ENCODE measurements around the gene CCDC63. TPM values are rescaled to one million over a fixed set of nuclear protein-coding genes. Genes with fewer than 3 reads are reported as not detected.

Gene CCDC63
- total and polyA plus RNA-seq, 4 donors = not detected

DNA sequence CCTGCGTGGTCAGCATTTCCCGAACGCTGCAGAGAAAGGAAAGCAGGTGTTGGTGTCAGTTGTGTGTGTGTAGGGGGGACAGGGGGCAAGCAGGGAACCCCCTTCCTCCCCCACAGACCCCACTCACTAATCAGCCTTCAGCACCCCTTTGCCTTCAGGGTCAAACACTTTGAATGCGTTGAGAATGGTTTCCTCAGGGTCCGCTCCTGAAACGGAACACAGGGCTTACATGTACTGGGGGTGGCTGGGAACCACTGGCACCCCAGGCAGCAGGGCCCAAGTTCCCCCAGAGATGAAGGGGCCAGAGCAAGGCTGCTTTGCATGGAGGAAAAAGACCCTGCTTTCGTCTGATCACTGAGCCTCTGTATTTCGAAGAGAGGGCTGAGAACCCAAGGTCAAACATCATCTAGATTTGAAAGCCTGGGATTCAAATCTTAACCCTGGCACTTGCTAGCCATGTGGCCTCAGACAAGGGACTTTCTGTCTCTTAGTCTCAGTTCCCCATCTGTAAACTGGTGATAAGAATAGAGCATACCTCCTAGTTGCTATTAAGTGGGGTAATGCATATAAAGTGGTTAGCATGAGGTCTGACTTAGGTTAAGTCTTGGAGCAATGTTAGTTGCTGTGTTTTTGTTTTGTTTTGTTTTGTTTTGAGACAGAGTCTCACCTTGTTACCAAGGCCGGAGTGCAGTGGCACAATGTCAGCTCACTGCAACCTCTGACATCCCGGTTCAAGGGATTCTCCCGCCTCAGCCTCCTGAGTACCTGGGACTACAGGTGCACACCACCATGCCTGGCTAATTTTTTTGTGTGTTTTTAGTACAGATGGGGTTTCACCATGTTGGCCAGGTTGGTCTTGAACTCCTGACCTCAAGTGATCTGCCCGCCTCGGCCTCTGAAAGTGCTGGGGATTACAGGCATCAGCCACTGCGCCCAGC, 66.6 kb downstream of the CCDC63 start:
- WGBS, 2 donors = 83 to 91% methylated on average over 13 to 14 of the region's 14 CpGs
- no peak overlapping the region for H3K4me3 ChIP-seq
- peaks cover 0 to 3% (median 0%) of the 10 kb centered on the region in 4 donors for H3K36me3 ChIP-seq (ENCODE audit: control insufficient read depth in 4 of 4, insufficient read depth in 4 of 4, low read length in 4 of 4)
- H3K27ac ChIP-seq (ENCODE audit: low read depth in 1 of 2, low read length in 1 of 2) = peak overlapping the region in 1 of 2 donors; percentile 14
- H3K4me1 ChIP-seq (ENCODE audit: control insufficient read depth in 5 of 5, insufficient read depth in 5 of 5, low read length in 5 of 5) = no peaks in the 10 kb centered on the region
- ATAC-seq (ENCODE audit: insufficient read depth, low FRiP score) (no peak), DNase-seq (no peak)
- no peaks in the 10 kb centered on the region for H3K27me3 ChIP-seq (ENCODE audit: control insufficient read depth in 3 of 3, insufficient read depth in 3 of 3, low read length in 2 of 3)
- H3K9me3 ChIP-seq (ENCODE audit: control insufficient read depth in 4 of 4, insufficient read depth in 3 of 4, low read length in 3 of 4) = peaks cover 0 to 2% (median 0%) of the 10 kb centered on the region in 4 donors
- no peak for TF ChIP-seq CTCF (IDR thresholded peaks at IDR 0.05; ENCODE audit: control extremely low read depth, extremely low read depth)
- H3K9ac ChIP-seq (ENCODE audit: insufficient read depth in 1 of 2, low read length in 2 of 2) = no peak overlapping the region

DNA sequence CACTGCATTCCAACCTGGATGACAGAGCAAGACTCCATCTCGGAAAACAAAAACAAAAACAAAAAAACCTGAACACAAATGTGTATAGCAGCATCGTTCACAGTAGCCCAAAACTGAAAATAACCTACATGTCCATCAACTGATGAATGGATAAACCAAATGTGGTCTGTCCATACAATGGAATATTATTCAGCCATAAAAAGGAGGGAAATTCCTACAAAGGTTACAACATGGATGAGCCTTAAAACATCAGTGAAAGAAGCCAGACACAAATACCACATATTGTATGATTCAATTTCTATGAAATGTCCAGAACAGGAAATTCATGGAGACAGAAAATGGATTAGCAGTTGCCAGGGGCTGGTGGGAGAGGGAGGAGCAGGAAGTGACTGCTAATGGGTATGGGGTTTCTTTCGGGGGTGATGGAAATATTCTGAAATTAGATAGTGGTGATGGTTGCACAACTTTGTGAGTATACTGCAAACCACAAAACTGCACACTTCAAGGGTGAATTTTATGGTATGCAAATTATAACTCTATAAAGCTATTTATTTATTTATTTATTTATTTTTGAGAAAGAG, 69.6 kb downstream of the CCDC63 start:
- no peaks in the 10 kb centered on the region for H3K9me3 ChIP-seq (ENCODE audit: control insufficient read depth in 4 of 4, insufficient read depth in 3 of 4, low read length in 3 of 4)
- H3K9ac ChIP-seq (ENCODE audit: insufficient read depth in 1 of 2, low read length in 2 of 2) = no peak overlapping the region
- H3K4me1 ChIP-seq (ENCODE audit: control insufficient read depth in 5 of 5, insufficient read depth in 5 of 5, low read length in 5 of 5) = no peaks in the 10 kb centered on the region
- no peak overlapping the region for H3K4me3 ChIP-seq
- peaks cover 0 to 9% (median 0%) of the 10 kb centered on the region in 3 donors for H3K27me3 ChIP-seq (ENCODE audit: control insufficient read depth in 3 of 3, insufficient read depth in 3 of 3, low read length in 2 of 3)
- peaks cover 0 to 3% (median 0%) of the 10 kb centered on the region in 4 donors for H3K36me3 ChIP-seq (ENCODE audit: control insufficient read depth in 4 of 4, insufficient read depth in 4 of 4, low read length in 4 of 4)
- no peak for ATAC-seq (ENCODE audit: insufficient read depth, low FRiP score)
- 69 to 74% methylated on average over 3 of the region's 3 CpGs for WGBS, 2 donors
- no peak for DNase-seq
- peak overlapping the region in 1 of 2 donors; percentile 23 for H3K27ac ChIP-seq (ENCODE audit: low read depth in 1 of 2, low read length in 1 of 2)
- no peak for TF ChIP-seq CTCF (IDR thresholded peaks at IDR 0.05; ENCODE audit: control extremely low read depth, extremely low read depth)

DNA sequence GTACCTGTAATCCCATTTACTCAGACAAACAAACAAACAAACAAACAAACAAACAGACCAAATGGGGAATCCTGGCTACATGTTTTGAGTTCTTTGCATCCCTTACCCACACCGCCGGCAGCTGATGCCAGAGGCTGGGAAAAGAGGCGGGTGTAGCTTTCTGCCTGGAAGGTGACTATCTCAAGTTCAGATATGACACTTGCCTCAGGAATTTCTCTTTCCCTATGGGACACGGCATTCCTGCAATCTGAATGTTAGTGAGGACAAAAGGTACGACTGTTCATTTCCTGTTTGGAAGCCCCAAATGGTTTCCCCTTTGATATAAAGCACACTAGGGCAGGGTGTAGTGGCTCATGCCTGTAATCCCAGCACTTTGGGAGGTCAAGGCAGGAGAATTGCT, 70.7 kb downstream of the CCDC63 start:
- H3K27ac ChIP-seq (ENCODE audit: low read depth in 1 of 2, low read length in 1 of 2) = peak overlapping the region in 1 of 2 donors; percentile 83
- peaks cover 0 to 9% (median 0%) of the 10 kb centered on the region in 3 donors for H3K27me3 ChIP-seq (ENCODE audit: control insufficient read depth in 3 of 3, insufficient read depth in 3 of 3, low read length in 2 of 3)
- TF ChIP-seq CTCF (IDR thresholded peaks at IDR 0.05; ENCODE audit: control extremely low read depth, extremely low read depth) = no peak
- WGBS, 2 donors = 59 to 60% methylated on average over 5 of the region's 5 CpGs
- H3K9ac ChIP-seq (ENCODE audit: insufficient read depth in 1 of 2, low read length in 2 of 2) = no peak overlapping the region
- H3K4me1 ChIP-seq (ENCODE audit: control insufficient read depth in 5 of 5, insufficient read depth in 5 of 5, low read length in 5 of 5) = no peaks in the 10 kb centered on the region
- H3K9me3 ChIP-seq (ENCODE audit: control insufficient read depth in 4 of 4, insufficient read depth in 3 of 4, low read length in 3 of 4) = no peaks in the 10 kb centered on the region
- H3K4me3 ChIP-seq = no peak overlapping the region
- DNase-seq (no peak), ATAC-seq (ENCODE audit: insufficient read depth, low FRiP score) (no peak)
- H3K36me3 ChIP-seq (ENCODE audit: control insufficient read depth in 4 of 4, insufficient read depth in 4 of 4, low read length in 4 of 4) = peaks cover 0 to 3% (median 0%) of the 10 kb centered on the region in 4 donors

All from lung (tissue), 12 donors.